HCT116 (cell line): ENCODE results near the gene PIP4K2C. TPM values are rescaled to one million over a fixed set of nuclear protein-coding genes. Genes with fewer than 3 reads are reported as not detected.

ENCODE experiments used
- ATAC-seq: fragments of 200-7000 bp; cut with Tn5 transposase; 2 replicates; pipeline ENCODE4 v1.9.1; 2020; ENCODE audit warnings: mild to moderate bottlenecking, moderate library complexity
- BruUV-seq: library from RNA; stranded (reverse); fragments of 400-500 nt; replicated peaks from 2 replicates; lab custom pipeline; 2021; lab: Mats Ljungman, UMichigan
- CTCF ChIA-PET: fragments of 300-600 bp; sonication (Branson Sonifier 250); formaldehyde crosslinking; loops from one replicate; lab custom pipeline; 2021; ENCODE audit warnings: antibody characterized with exemption; lab: Charles Lee
- POLR2A ChIA-PET: fragments of 300-600, 350-600 bp; sonication (Branson Sonifier 250); formaldehyde crosslinking; loops from one replicate; lab custom pipeline; 2021; ENCODE audit warnings: antibody characterized with exemption; lab: Charles Lee
- RAD21 ChIA-PET, 2 experiments: fragments of 300-600 bp; sonication (Branson Sonifier 250); formaldehyde crosslinking; loops; one replicate each; lab custom pipeline; 2023; ENCODE audit warnings: low total read pairs in 2 of 2; ENCODE audit not compliant: uncharacterized antibody in 2 of 2, unreplicated experiment in 2 of 2, low non-redundant PET in 1 of 2; lab: Charles Lee
- DNase-seq: peaks from one replicate; pipeline ENCODE4 v3.0.0-alpha.2; 2010; ENCODE audit warnings: low read depth, low spot score
- H2AFZ ChIP-seq: fragments of 200-600 bp; shearing (Covaris generic), sonication (generic); 2 replicates; pipeline ENCODE4 v1.6.1; 2017; ENCODE audit warnings: low read depth, mixed run types, mixed read lengths, antibody characterized with exemption, low read length; ENCODE audit not compliant: poor library complexity, severe bottlenecking
- H3K27ac ChIP-seq: 2 replicates; pipeline ENCODE4 v1.5.1; 2012; ENCODE audit warnings: low read depth, low read length
- H3K27me3 ChIP-seq: fragments of 200-600 bp; sonication (generic); 2 replicates; pipeline ENCODE4 v1.6.1; 2016; ENCODE audit warnings: mixed run types, low read length, mixed read lengths; ENCODE audit not compliant: insufficient read depth
- H3K36me3 ChIP-seq, 2 experiments: fragments of 200-500 bp in 1 of 2; fragments of 200-600 bp in 1 of 2; sonication (Bioruptor generic) in 1 of 2; sonication (generic) in 1 of 2; 2 replicates each; pipeline versions ENCODE4 v1.5.1 to v1.6.1; 2014 to 2016; ENCODE audit warnings: low read length in 2 of 2, inconsistent platforms in 1 of 2, mixed read lengths in 1 of 2, mixed run types in 1 of 2; ENCODE audit not compliant: insufficient read depth in 2 of 2, control insufficient read depth in 1 of 2
- H3K4me1 ChIP-seq, 2 experiments: fragments of 200-600 bp in 1 of 2; sonication (generic) in 1 of 2; 2 replicates each; pipeline versions ENCODE4 v1.5.1 to v1.6.1; 2012 to 2017; ENCODE audit warnings: low read length in 2 of 2, inconsistent platforms in 1 of 2, mild to moderate bottlenecking in 1 of 2, mixed read lengths in 1 of 2, mixed run types in 1 of 2, moderate library complexity in 1 of 2; ENCODE audit not compliant: insufficient read depth in 2 of 2, control insufficient read depth in 1 of 2
- H3K4me2 ChIP-seq: fragments of 200-600 bp; sonication (generic); 2 replicates; pipeline ENCODE4 v1.6.1; 2017; ENCODE audit warnings: mixed run types, low read length, mixed read lengths
- H3K4me3 ChIP-seq, 2 experiments: fragments of 200-600 bp in 1 of 2; sonication (generic) in 1 of 2; replicated peaks in 1 of 2; 2 replicates each; pipeline ENCODE4 v1.5.1; 2011 to 2016; ENCODE audit warnings: low read length in 2 of 2, control low read depth in 1 of 2, low read depth in 1 of 2, mild to moderate bottlenecking in 1 of 2, mixed read lengths in 1 of 2, mixed run types in 1 of 2
- H3K79me2 ChIP-seq: fragments of 200-600 bp; sonication (generic); 2 replicates; pipeline ENCODE4 v1.6.1; 2017; ENCODE audit warnings: mild to moderate bottlenecking, mixed run types, low read length, moderate library complexity, mixed read lengths; ENCODE audit not compliant: insufficient read depth
- H3K9ac ChIP-seq: fragments of 200-600 bp; sonication (generic); 2 replicates; pipeline ENCODE4 v1.6.1; 2016; ENCODE audit warnings: low read length, mixed read lengths
- H3K9me2 ChIP-seq: fragments of 200-600 bp; sonication (generic), shearing (Covaris generic); 2 replicates; pipeline ENCODE4 v1.6.1; 2017; ENCODE audit warnings: mixed run types, mild to moderate bottlenecking, moderate library complexity; ENCODE audit not compliant: insufficient read depth
- H3K9me3 ChIP-seq, 2 experiments: fragments of 200-500 bp in 1 of 2; fragments of 200-600 bp in 1 of 2; sonication (Bioruptor generic) in 1 of 2; sonication (generic) in 1 of 2; 2 replicates each; pipeline ENCODE4 v1.6.1; 2014 to 2017; ENCODE audit warnings: low read length in 2 of 2, mixed read lengths in 2 of 2, inconsistent platforms in 1 of 2, low read depth in 1 of 2, mild to moderate bottlenecking in 1 of 2, mixed run types in 1 of 2, moderate library complexity in 1 of 2; ENCODE audit not compliant: control insufficient read depth in 1 of 2, insufficient read depth in 1 of 2
- H4K20me1 ChIP-seq: fragments of 200-600 bp; sonication (generic), shearing (Covaris generic); 2 replicates; pipeline ENCODE4 v1.6.1; 2017; ENCODE audit warnings: mixed run types, mild to moderate bottlenecking, moderate library complexity; ENCODE audit not compliant: insufficient read depth
- CEBPB ChIP-seq: IDR thresholded peaks from 2 replicates; pipeline ENCODE4 v1.6.1; 2012; ENCODE audit warnings: low read depth
- EZH2phosphoT487 ChIP-seq: fragments of 200-600 bp; IDR thresholded peaks from 2 replicates; pipeline ENCODE4 v1.6.1; 2018; ENCODE audit warnings: antibody characterized with exemption, borderline replicate concordance
- POLR2A ChIP-seq: IDR thresholded peaks from 2 replicates; pipeline ENCODE4 v1.7.0; 2011; ENCODE audit warnings: borderline replicate concordance; ENCODE audit not compliant: insufficient read depth, insufficient read length; ENCODE audit errors: extremely low read depth
- POLR2AphosphoS5 ChIP-seq: IDR thresholded peaks from 2 replicates; pipeline ENCODE4 v1.6.1; 2011; ENCODE audit warnings: mild to moderate bottlenecking, low read depth, low read length, moderate library complexity
- RAD21 ChIP-seq: IDR thresholded peaks from 2 replicates; pipeline ENCODE4 v1.6.1; 2012; ENCODE audit warnings: low read depth, mild to moderate bottlenecking
- SRF ChIP-seq: IDR thresholded peaks from 2 replicates; pipeline ENCODE4 v1.6.1; 2012; ENCODE audit warnings: low read depth
- TCF7L2 ChIP-seq: IDR thresholded peaks from 2 replicates; pipeline ENCODE4 v1.7.0; 2011; ENCODE audit warnings: borderline replicate concordance, inconsistent platforms; ENCODE audit not compliant: insufficient read depth, insufficient read length; ENCODE audit errors: extremely low read depth
- YY1 ChIP-seq: IDR thresholded peaks from 2 replicates; pipeline ENCODE4 v1.6.1; 2011; ENCODE audit warnings: low read length, low read depth, moderate library complexity, mild to moderate bottlenecking; ENCODE audit not compliant: insufficient replicate concordance; ENCODE audit errors: extremely low read depth
- ZFX ChIP-seq: fragments of 450-650 bp; IDR thresholded peaks from 2 replicates; pipeline ENCODE4 v1.6.1; 2017
- intact Hi-C: fragments of 100-400 bp; cut with micrococcal nuclease; formaldehyde crosslinking; loops from 2 replicates; pipeline ENCODE4 v1.10.0; 2022
- total RNA-seq: library from RNA; stranded (reverse); gene quantifications from one replicate; pipeline ENCODE4 v1.2.1, GENCODE V29; 2021; ENCODE audit not compliant: unreplicated experiment
- TF ChIP-seq, protein P1 (sequence below): IDR thresholded peaks from 2 replicates; pipeline ENCODE4 v1.6.1; 2012
- TF ChIP-seq, protein P2 (sequence below): IDR thresholded peaks from 2 replicates; pipeline ENCODE4 v1.6.1; 2012
- TF ChIP-seq, protein P3 (sequence below), 3 experiments: fragments of 200-600 bp in 1 of 3; sonication (generic) in 1 of 3; IDR thresholded peaks in 2 of 3; conservative IDR thresholded peaks in 1 of 3; 2 replicates each; pipeline ENCODE4 v1.5.1; 2012 to 2017; ENCODE audit warnings: low read depth in 2 of 3, low read length in 2 of 3, antibody characterized with exemption in 1 of 3, borderline replicate concordance in 1 of 3, control low read depth in 1 of 3, mild to moderate bottlenecking in 1 of 3, mixed read lengths in 1 of 3, mixed run types in 1 of 3, moderate library complexity in 1 of 3; ENCODE audit not compliant: insufficient read depth in 1 of 3
- TF ChIP-seq, protein P4 (sequence below): IDR thresholded peaks from 2 replicates; pipeline ENCODE4 v1.6.1; 2011; ENCODE audit warnings: mild to moderate bottlenecking, low read length, moderate library complexity; ENCODE audit not compliant: insufficient replicate concordance; ENCODE audit errors: extremely low read depth

The PIP4K2C gene
- total RNA-seq, 1 experiment from 2014 or later, result 38.4 TPM

DNA sequence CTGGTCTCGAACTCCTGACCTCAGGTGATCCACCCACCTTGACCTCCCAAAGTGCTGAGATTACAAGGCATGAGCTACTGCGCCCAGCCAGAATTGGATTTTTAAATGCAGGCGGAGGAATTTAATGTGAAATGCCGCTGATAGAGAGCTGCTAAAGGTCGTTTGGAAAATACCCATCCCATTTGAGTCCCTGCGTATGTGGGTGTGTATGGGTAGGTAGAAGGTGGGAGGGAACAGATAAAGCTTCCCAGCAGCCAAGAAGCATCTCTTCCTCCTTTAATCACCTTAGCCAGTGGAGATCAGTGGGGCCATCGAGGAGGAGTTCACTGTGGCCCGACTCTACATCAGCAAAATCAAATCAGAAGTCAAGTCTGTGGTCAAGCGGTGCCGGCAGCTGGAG lies 16.2 kb upstream of the PIP4K2C start:
- TF ChIP-seq YY1 (no peak), RAD21 (no peak), TCF7L2 (no peak), POLR2A (no peak), POLR2AphosphoS5 (no peak), CEBPB (no peak), EZH2phosphoT487 (no peak), ZFX (no peak), SRF (no peak)
- TF ChIP-seq, protein P1, sequence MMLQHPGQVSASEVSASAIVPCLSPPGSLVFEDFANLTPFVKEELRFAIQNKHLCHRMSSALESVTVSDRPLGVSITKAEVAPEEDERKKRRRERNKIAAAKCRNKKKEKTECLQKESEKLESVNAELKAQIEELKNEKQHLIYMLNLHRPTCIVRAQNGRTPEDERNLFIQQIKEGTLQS, result no peak
- TF ChIP-seq, protein P2, sequence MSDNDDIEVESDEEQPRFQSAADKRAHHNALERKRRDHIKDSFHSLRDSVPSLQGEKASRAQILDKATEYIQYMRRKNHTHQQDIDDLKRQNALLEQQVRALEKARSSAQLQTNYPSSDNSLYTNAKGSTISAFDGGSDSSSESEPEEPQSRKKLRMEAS, result no peak
- TF ChIP-seq, protein P3, sequence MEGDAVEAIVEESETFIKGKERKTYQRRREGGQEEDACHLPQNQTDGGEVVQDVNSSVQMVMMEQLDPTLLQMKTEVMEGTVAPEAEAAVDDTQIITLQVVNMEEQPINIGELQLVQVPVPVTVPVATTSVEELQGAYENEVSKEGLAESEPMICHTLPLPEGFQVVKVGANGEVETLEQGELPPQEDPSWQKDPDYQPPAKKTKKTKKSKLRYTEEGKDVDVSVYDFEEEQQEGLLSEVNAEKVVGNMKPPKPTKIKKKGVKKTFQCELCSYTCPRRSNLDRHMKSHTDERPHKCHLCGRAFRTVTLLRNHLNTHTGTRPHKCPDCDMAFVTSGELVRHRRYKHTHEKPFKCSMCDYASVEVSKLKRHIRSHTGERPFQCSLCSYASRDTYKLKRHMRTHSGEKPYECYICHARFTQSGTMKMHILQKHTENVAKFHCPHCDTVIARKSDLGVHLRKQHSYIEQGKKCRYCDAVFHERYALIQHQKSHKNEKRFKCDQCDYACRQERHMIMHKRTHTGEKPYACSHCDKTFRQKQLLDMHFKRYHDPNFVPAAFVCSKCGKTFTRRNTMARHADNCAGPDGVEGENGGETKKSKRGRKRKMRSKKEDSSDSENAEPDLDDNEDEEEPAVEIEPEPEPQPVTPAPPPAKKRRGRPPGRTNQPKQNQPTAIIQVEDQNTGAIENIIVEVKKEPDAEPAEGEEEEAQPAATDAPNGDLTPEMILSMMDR (IDR thresholded peaks at IDR 0.05 in 2 of 3, conservative IDR thresholded peaks at IDR 0.05 in 1 of 3; ENCODE audit: borderline replicate concordance in 1 of 3, insufficient read depth in 1 of 3, low read depth in 2 of 3, low read length in 2 of 3), result no peak
- TF ChIP-seq, protein P4, sequence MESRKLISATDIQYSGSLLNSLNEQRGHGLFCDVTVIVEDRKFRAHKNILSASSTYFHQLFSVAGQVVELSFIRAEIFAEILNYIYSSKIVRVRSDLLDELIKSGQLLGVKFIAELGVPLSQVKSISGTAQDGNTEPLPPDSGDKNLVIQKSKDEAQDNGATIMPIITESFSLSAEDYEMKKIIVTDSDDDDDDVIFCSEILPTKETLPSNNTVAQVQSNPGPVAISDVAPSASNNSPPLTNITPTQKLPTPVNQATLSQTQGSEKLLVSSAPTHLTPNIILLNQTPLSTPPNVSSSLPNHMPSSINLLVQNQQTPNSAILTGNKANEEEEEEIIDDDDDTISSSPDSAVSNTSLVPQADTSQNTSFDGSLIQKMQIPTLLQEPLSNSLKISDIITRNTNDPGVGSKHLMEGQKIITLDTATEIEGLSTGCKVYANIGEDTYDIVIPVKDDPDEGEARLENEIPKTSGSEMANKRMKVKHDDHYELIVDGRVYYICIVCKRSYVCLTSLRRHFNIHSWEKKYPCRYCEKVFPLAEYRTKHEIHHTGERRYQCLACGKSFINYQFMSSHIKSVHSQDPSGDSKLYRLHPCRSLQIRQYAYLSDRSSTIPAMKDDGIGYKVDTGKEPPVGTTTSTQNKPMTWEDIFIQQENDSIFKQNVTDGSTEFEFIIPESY, result no peak
- POLR2A ChIA-PET, result interaction anchor here (0.6 kb wide), 1 partner anchor 61 kb away, joined by 4 read pairs; no protein-coding TSS in a partner anchor
- H3K27ac ChIP-seq, result no peak overlapping the region
- H3K36me3 ChIP-seq, result peaks cover 0 to 9% of the 10 kb centered on the region in 2 experiments; a peak in 2 of 4 replicates
- DNase-seq (no peak), ATAC-seq (no peak)
- H3K4me1 ChIP-seq, result no peaks in the 10 kb centered on the region
- H4K20me1 ChIP-seq, result no peaks in the 10 kb centered on the region
- RAD21 ChIA-PET, result no interaction called here
- no peak overlapping the region for H3K4me3 ChIP-seq
- H3K9ac ChIP-seq, result no peak overlapping the region
- intact Hi-C loops, result no loop called here
- no peak overlapping the region for H2AFZ ChIP-seq
- H3K9me2 ChIP-seq, result no peaks in the 10 kb centered on the region
- CTCF ChIA-PET, result interaction anchor here (0.9 kb wide), 1 partner anchor 9 kb away, joined by 3 read pairs; no protein-coding TSS in a partner anchor
- H3K27me3 ChIP-seq, result no peaks in the 10 kb centered on the region
- no peak overlapping the region for H3K4me2 ChIP-seq
- no peaks in the 10 kb centered on the region for H3K9me3 ChIP-seq
- no TSS peak for BruUV-seq
- H3K79me2 ChIP-seq, result no peaks in the 10 kb centered on the region
